ENCODE measurements around the gene GAB1. TPM values are rescaled to one million over a fixed set of nuclear protein-coding genes. Genes with fewer than 3 reads are reported as not detected.

Gene GAB1
- total and polyA plus RNA-seq, 4 donors, result 2.4 to 31.3 (median 6.9) TPM

- TF ChIP-seq FOXA2 (IDR thresholded peaks at IDR 0.05) (no peak), HNF4G (IDR thresholded peaks at IDR 0.05) (no peak), GABPA (IDR thresholded peaks at IDR 0.05 in 1 of 2, conservative IDR thresholded peaks at IDR 0.05 in 1 of 2) (no peak), EGR1 (IDR thresholded peaks at IDR 0.05; ENCODE audit: low read depth in 2 of 2) (no peak), RAD21 (IDR thresholded peaks at IDR 0.05) (no peak), FOXA1 (IDR thresholded peaks at IDR 0.05) (no peak)
Observed at GRCh38 chr4:143433231-143433630, 96.6 kb downstream of the GAB1 start (continued).

DNA sequence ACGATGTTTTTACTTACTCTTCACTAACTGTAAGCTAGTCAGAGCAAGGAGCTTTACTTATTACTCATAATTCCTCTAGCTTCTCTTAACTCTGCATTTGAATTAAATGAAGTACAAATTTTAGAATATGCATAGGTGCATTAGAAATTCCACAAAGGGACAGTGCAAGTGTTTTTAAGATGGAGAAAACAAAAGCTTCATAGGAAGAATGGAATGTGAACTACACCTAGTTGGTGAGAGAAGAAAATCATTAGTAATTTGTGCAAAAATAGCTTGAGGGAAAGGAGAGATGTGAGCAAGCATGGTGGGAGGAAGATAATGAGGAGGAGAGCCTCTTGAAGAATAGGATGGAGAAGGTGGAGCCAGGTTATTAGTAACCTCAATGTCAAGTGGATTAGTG is 99.3 kb downstream of the GAB1 start:
- WGBS, result 94% methylated on average over 1 of the region's 1 CpG
- H3K36me3 ChIP-seq (ENCODE audit: control insufficient read depth in 4 of 4, insufficient read depth in 3 of 4, low read depth in 1 of 4, low read length in 3 of 4), result peaks cover 2 to 28% (median 19%) of the 10 kb centered on the region in 4 donors

GRCh38 chr4:143437476-143437875 is 100.8 kb downstream of the GAB1 start:
- DNase-seq (ENCODE audit: low spot score), result no peak
- 94% methylated on average over 3 of the region's 3 CpGs for WGBS
- TF ChIP-seq HNF4A (conservative IDR thresholded peaks at IDR 0.05) (no peak), REST (IDR thresholded peaks at IDR 0.05) (no peak), EGR1 (IDR thresholded peaks at IDR 0.05; ENCODE audit: low read depth in 2 of 2) (no peak), GABPA (IDR thresholded peaks at IDR 0.05 in 1 of 2, conservative IDR thresholded peaks at IDR 0.05 in 1 of 2) (no peak), HNF4G (IDR thresholded peaks at IDR 0.05) (no peak), JUND (IDR thresholded peaks at IDR 0.05) (no peak), ATF3 (IDR thresholded peaks at IDR 0.05) (no peak), TAF1 (conservative IDR thresholded peaks at IDR 0.05) (no peak)
- no peak overlapping the region for H3K27ac ChIP-seq (ENCODE audit: low read depth in 1 of 2, low read length in 2 of 2)
- no peaks in the 10 kb centered on the region for H3K9me3 ChIP-seq (ENCODE audit: control insufficient read depth in 4 of 4, low read length in 3 of 4)
- no peaks in the 10 kb centered on the region for H3K27me3 ChIP-seq (ENCODE audit: control insufficient read depth in 4 of 4, insufficient read depth in 4 of 4, low read length in 3 of 4)
- H3K36me3 ChIP-seq (ENCODE audit: control insufficient read depth in 4 of 4, insufficient read depth in 3 of 4, low read depth in 1 of 4, low read length in 3 of 4), result peaks cover 2 to 26% (median 19%) of the 10 kb centered on the region in 4 donors
- H3K9ac ChIP-seq (ENCODE audit: low read depth in 1 of 2, low read length in 2 of 2), result no peak overlapping the region
- no peak overlapping the region for H3K4me3 ChIP-seq (ENCODE audit: low read depth in 1 of 3, low read length in 3 of 3)
- H3K4me1 ChIP-seq (ENCODE audit: control insufficient read depth in 4 of 4, insufficient read depth in 4 of 4, low read length in 3 of 4), result no peaks in the 10 kb centered on the region

More for the DNA sequence above, 99.3 kb downstream of the GAB1 start:
- H3K27me3 ChIP-seq (ENCODE audit: control insufficient read depth in 4 of 4, insufficient read depth in 4 of 4, low read length in 3 of 4), result no peaks in the 10 kb centered on the region
- H3K4me3 ChIP-seq (ENCODE audit: low read depth in 1 of 3, low read length in 3 of 3), result no peak overlapping the region
- no peak overlapping the region for H3K27ac ChIP-seq (ENCODE audit: low read depth in 1 of 2, low read length in 2 of 2)
- DNase-seq (ENCODE audit: low spot score), result no peak
- TF ChIP-seq HNF4A (conservative IDR thresholded peaks at IDR 0.05), result no peak
- no peak for TF ChIP-seq TAF1 (conservative IDR thresholded peaks at IDR 0.05)
- H3K4me1 ChIP-seq (ENCODE audit: control insufficient read depth in 4 of 4, insufficient read depth in 4 of 4, low read length in 3 of 4), result no peaks in the 10 kb centered on the region
- no peak overlapping the region for H3K9ac ChIP-seq (ENCODE audit: low read depth in 1 of 2, low read length in 2 of 2)
- H3K9me3 ChIP-seq (ENCODE audit: control insufficient read depth in 4 of 4, low read length in 3 of 4), result peaks cover 0 to 8% (median 3%) of the 10 kb centered on the region in 4 donors

DNA sequence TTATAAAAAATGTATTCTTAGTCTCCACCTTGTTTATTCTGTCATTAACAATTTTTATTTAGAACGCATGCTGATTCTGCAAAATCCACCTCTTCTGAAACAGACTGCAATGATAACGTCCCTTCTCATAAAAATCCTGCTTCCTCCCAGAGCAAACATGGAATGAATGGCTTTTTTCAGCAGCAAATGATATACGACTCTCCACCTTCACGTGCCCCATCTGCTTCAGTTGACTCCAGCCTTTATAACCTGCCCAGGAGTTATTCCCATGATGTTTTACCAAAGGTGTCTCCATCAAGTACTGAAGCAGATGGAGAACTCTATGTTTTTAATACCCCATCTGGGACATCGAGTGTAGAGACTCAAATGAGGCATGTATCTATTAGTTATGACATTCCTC is 101.3 kb downstream of the GAB1 start:
- Histone ChIP-seq H3K4me1 (ENCODE audit: control insufficient read depth in 4 of 4, insufficient read depth in 4 of 4, low read length in 3 of 4) (no peaks in the 10 kb centered on the region), H3K4me3 (ENCODE audit: low read depth in 1 of 3, low read length in 3 of 3) (no peak overlapping the region), H3K27me3 (ENCODE audit: control insufficient read depth in 4 of 4, insufficient read depth in 4 of 4, low read length in 3 of 4) (no peaks in the 10 kb centered on the region), H3K36me3 (ENCODE audit: control insufficient read depth in 4 of 4, insufficient read depth in 3 of 4, low read depth in 1 of 4, low read length in 3 of 4) (peaks cover 2 to 26% (median 19%) of the 10 kb centered on the region in 4 donors), H3K9me3 (ENCODE audit: control insufficient read depth in 4 of 4, low read length in 3 of 4) (no peaks in the 10 kb centered on the region), H3K9ac (ENCODE audit: low read depth in 1 of 2, low read length in 2 of 2) (no peak overlapping the region), H3K27ac (ENCODE audit: low read depth in 1 of 2, low read length in 2 of 2) (no peak overlapping the region)
- TF ChIP-seq RXRA (IDR thresholded peaks at IDR 0.05), result no peak
- DNase-seq (ENCODE audit: low spot score), result no peak
- WGBS, result 84% methylated on average over 5 of the region's 5 CpGs

Data from liver (tissue), 9 donors.